Measurements from ENCODE around the gene MIS18A. TPM values are rescaled to one million over a fixed set of nuclear protein-coding genes. Genes with fewer than 3 reads are reported as not detected.
"Not testable (repeated sequence)": the region's sequence is repeated elsewhere in the genome, so short reads cannot be mapped to it uniquely, and the experiment has no call there.

The MIS18A gene
- polyA plus RNA-seq, 1 experiment, result 6.3 TPM

- Histone ChIP-seq H3K4me3 (ENCODE audit: low read depth, low read length) (peak overlapping the region; percentile 94), H3K27me3 (ENCODE audit: control insufficient read depth, insufficient read depth, low read length) (no peaks in the 10 kb centered on the region), H3K9me3 (ENCODE audit: control insufficient read depth, insufficient read depth, low read length) (no peaks in the 10 kb centered on the region), H3K27ac (ENCODE audit: low read depth, low read length) (peak overlapping the region; percentile 39)
- POLR2A ChIA-PET, result no interaction called here
- DNase-seq (ENCODE audit: low read depth, low spot score), result no peak
- no peak for TF ChIP-seq CTCF (IDR thresholded peaks at IDR 0.05; ENCODE audit: low read depth, low read length)
- CTCF ChIA-PET, result interaction anchor here (0.7 kb wide), 1 partner anchor 922 kb away, joined by 3 read pairs; no protein-coding TSS in a partner anchor
Observed at GRCh38 chr21:32278103-32278502, 746 bp downstream of the MIS18A start.

GRCh38 chr21:32276671-32277070 lies 2.2 kb downstream of the MIS18A start:
- Histone ChIP-seq H3K9me3 (ENCODE audit: control insufficient read depth, insufficient read depth, low read length) (no peaks in the 10 kb centered on the region), H3K4me3 (ENCODE audit: low read depth, low read length) (no peak overlapping the region), H3K27ac (ENCODE audit: low read depth, low read length) (no peak overlapping the region), H3K27me3 (ENCODE audit: control insufficient read depth, insufficient read depth, low read length) (no peaks in the 10 kb centered on the region)
- CTCF ChIA-PET, result interaction anchor here (0.7 to 1.4 kb wide), 3 partner anchors 324 to 491 kb away, joined by 4 to 5 read pairs (median 5); no protein-coding TSS in a partner anchor
- POLR2A ChIA-PET, result interaction anchor here (0.6 kb wide), 1 partner anchor 117 kb away, joined by 3 read pairs; no protein-coding TSS in a partner anchor
- no peak for DNase-seq (ENCODE audit: low read depth, low spot score)
- TF ChIP-seq CTCF (IDR thresholded peaks at IDR 0.05; ENCODE audit: low read depth, low read length), result no peak

- no peak overlapping the region for H3K27ac ChIP-seq (ENCODE audit: low read depth, low read length)
- DNase-seq (ENCODE audit: low read depth, low spot score), result no peak
- no peak for TF ChIP-seq CTCF (IDR thresholded peaks at IDR 0.05; ENCODE audit: low read depth, low read length)
- ChIA-PET CTCF (interaction anchor here (1.0 kb wide), 1 partner anchor 12 kb away, joined by 3 read pairs; no protein-coding TSS in a partner anchor), POLR2A (no interaction called here)
- no peaks in the 10 kb centered on the region for H3K27me3 ChIP-seq (ENCODE audit: control insufficient read depth, insufficient read depth, low read length)
- H3K9me3 ChIP-seq (ENCODE audit: control insufficient read depth, insufficient read depth, low read length), result no peaks in the 10 kb centered on the region
- H3K4me3 ChIP-seq (ENCODE audit: low read depth, low read length), result no peak overlapping the region
Observed at GRCh38 chr21:32270748-32271147, 8.1 kb downstream of the MIS18A start.

- H3K27me3 ChIP-seq (ENCODE audit: control insufficient read depth, insufficient read depth, low read length); H3K4me3 ChIP-seq (ENCODE audit: low read depth, low read length); H3K27ac ChIP-seq (ENCODE audit: low read depth, low read length); H3K9me3 ChIP-seq (ENCODE audit: control insufficient read depth, insufficient read depth, low read length); CTCF ChIA-PET; DNase-seq (ENCODE audit: low read depth, low spot score): not testable (repeated sequence)
- POLR2A ChIA-PET, result interaction anchor here (0.7 kb wide), 1 partner anchor 14 kb away, joined by 3 read pairs; no protein-coding TSS in a partner anchor
Observed at GRCh38 chr21:32265321-32265720, 13.5 kb downstream of the MIS18A start.

GRCh38 chr21:32261929-32262328 lies 16.9 kb downstream of the MIS18A start:
- CTCF ChIA-PET, result interaction anchor here (0.7 to 1.7 kb wide), 5 partner anchors 14 to 396 kb away, joined by 3 to 9 read pairs (median 4); partner anchors contain the start of gene HUNK
- POLR2A ChIA-PET, result no interaction called here
- no peak for TF ChIP-seq CTCF (IDR thresholded peaks at IDR 0.05; ENCODE audit: low read depth, low read length)
- no peaks in the 10 kb centered on the region; the same call in 1 of the 2 replicates for H3K9me3 ChIP-seq (ENCODE audit: control insufficient read depth, insufficient read depth, low read length)
- no peak overlapping the region for H3K27ac ChIP-seq (ENCODE audit: low read depth, low read length)
- H3K27me3 ChIP-seq (ENCODE audit: control insufficient read depth, insufficient read depth, low read length), result no peaks in the 10 kb centered on the region
- H3K4me3 ChIP-seq (ENCODE audit: low read depth, low read length), result no peak overlapping the region
- DNase-seq (ENCODE audit: low read depth, low spot score), result no peak
